AG04450 (cell line): ENCODE measurements around the gene FCN1. TPM values are rescaled to one million over a fixed set of nuclear protein-coding genes. Genes with fewer than 3 reads are reported as not detected.

ENCODE experiments used
- CTCF ChIA-PET: fragments of 300-600, 350-600 bp; formaldehyde crosslinking; extraction: SDS; loops from one replicate; lab custom pipeline; 2022; ENCODE audit warnings: antibody characterized with exemption, inconsistent platforms; lab: Charles Lee
- POLR2A ChIA-PET: fragments of 350-600 bp; formaldehyde crosslinking; extraction: SDS; loops from one replicate; lab custom pipeline; 2021; ENCODE audit warnings: antibody characterized with exemption, inconsistent platforms; lab: Yijun Ruan, JAX
- DNase-seq: peaks from one replicate; pipeline ENCODE4 v3.0.0-alpha.2; 2011; ENCODE audit warnings: low read depth, low spot score
- H3K27ac ChIP-seq: one replicate; pipeline ENCODE4 v1.5.1; 2012; ENCODE audit warnings: low read depth, low read length, control low read depth
- H3K27me3 ChIP-seq: one replicate; pipeline ENCODE4 v1.6.0; 2012; ENCODE audit warnings: low read length; ENCODE audit not compliant: control insufficient read depth, insufficient read depth
- H3K4me3 ChIP-seq: 2 replicates; pipeline ENCODE4 v1.5.1; 2011; ENCODE audit warnings: mild to moderate bottlenecking, low read depth, low read length, control low read depth
- H3K9me3 ChIP-seq: 2 replicates; pipeline ENCODE4 v1.5.1; 2012; ENCODE audit warnings: low read length; ENCODE audit not compliant: control insufficient read depth, insufficient read depth
- CTCF ChIP-seq: IDR thresholded peaks from 2 replicates; pipeline ENCODE4 v1.5.1; 2011; ENCODE audit warnings: low read depth, low read length, control low read depth, inconsistent platforms
- polyA plus RNA-seq: library from polyadenylated mRNA; depleted of rRNA; stranded (reverse); fragments of >200 nt; gene quantifications from 2 replicates; pipeline ENCODE4 v1.2.3, GENCODE V29; 2011

FCN1 gene
- polyA plus RNA-seq, 1 experiment = not detected

DNA sequence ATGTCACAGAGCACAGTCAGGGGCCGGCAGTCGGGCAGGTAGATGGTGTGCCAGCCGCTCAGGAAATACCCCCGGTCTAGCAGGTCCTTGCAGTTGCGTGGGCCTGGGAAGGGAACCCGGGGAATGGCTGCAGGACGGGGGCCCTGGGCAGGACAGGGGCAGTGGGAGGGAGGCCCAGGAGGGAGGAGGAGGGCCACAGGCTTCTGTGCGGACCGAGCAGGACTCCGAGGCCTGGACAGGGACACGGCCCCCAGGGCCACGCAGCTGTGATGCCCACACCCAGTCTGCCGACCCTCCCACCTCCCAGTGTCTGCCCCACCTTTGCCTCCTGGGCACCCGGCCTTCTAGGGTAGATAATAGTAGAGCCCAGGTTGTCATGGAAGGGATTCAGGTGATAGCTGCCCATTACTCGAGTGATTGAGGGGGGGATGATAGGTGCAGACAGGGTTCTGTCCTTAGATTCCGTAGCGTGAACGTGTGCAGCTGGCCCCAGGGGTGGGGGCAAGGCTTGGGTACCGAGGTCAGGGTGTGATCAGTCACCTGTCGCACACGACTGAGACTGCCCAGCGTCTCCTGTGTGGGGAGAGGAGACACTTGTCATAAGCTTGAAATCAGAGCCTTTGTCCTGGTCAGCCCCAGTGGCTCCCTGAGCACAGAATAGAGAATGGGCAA, 4.5 kb downstream of the FCN1 start:
- Histone ChIP-seq H3K4me3 (no peak overlapping the region), H3K27me3 (peaks cover 11% of the 10 kb centered on the region), H3K27ac (no peak overlapping the region), H3K9me3 (no peaks in the 10 kb centered on the region; the same call in 1 of the 2 replicates)
- ChIA-PET POLR2A (no interaction called here), CTCF (no interaction called here)
- TF ChIP-seq CTCF = no peak
- DNase-seq = no peak

DNA sequence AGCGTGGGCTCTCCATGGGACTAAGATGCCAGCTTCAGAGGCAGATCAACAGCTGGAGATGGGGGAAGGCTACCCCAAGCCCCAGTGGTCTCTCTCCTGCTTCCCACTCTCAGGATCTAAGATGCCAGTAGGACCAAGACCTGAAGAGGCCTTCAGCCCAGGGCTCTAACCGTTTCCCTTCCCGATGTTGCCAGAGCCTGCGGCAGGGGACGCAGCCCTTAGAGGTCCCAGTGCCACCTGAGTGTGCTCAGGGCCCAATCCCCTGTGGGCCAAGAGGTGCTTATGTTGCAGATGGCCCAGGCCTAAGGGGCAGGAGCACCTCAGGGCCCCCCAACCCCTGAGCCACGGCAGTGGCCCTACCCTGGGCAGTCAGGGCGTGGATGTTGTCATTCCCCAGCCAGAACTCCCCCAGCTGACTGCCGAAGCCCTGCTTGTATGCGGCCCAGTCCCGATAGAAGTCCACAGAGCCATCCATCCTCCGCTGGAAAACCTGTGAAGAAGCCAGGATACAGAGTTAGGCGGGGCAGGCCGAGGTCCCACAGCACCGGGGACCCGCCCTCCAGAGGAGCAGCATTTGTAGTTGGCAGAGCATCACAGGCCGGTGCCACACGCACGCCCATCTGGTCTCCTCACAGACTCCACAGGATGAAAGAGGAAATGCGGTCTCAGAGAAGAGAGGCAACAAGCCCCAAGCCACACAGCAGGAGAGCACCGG, 5.4 kb downstream of the FCN1 start:
- no peak for DNase-seq
- Histone ChIP-seq H3K9me3 (no peaks in the 10 kb centered on the region; the same call in 1 of the 2 replicates), H3K4me3 (no peak overlapping the region), H3K27me3 (peaks cover 12% of the 10 kb centered on the region), H3K27ac (no peak overlapping the region)
- ChIA-PET POLR2A (no interaction called here), CTCF (no interaction called here)
- TF ChIP-seq CTCF = no peak

DNA sequence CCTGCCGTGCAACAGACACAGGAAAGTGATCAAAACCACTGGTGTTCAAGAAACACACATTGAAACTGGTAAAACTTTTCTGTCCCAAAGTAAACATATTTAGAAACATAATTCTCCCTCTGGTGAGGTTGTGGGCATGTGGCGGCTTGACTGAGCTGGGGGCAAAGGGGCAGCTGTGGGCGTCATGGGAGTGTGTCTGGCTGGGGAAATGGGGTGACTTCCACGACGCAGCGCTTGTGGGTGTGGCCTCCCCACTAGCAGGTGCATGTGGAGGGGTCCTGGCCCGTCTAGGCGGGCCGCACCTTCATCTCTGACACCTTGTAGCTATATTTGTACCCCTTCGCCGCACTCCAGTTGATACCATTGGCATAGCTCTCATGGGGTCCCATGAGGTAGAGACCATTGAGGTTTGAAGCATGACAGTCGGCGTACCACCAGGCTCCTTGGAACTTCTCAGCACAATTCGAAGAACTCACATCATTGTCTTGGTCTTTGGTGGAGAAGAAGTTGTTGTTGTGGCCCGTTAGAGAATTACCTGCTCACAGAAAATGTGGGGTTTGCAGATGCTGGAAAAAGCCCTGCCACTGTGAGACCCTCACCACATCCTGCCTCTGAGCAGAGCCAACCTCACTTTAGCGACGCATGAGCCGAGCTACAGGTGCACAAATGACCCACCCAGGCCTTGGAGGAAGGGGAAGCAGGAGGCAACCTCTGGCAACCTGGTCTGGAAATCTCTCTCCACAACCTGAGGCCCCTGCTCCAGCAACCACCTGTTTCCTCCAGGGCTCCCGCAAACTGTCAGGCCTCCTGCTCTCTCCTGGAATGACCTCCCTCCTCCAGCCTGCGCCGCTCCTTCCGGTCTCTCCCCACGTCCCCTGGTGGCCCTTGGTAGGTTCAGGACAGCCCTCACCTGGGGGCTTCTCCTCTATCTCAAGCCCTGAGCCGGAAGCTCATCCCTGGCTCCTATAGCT, 7.9 kb downstream of the FCN1 start:
- Histone ChIP-seq H3K27me3 (peaks cover 12% of the 10 kb centered on the region), H3K9me3 (no peaks in the 10 kb centered on the region), H3K27ac (no peak overlapping the region), H3K4me3 (no peak overlapping the region)
- CTCF ChIA-PET = no interaction called here
- no peak for DNase-seq
- POLR2A ChIA-PET = no interaction called here
- TF ChIP-seq CTCF = no peak

DNA sequence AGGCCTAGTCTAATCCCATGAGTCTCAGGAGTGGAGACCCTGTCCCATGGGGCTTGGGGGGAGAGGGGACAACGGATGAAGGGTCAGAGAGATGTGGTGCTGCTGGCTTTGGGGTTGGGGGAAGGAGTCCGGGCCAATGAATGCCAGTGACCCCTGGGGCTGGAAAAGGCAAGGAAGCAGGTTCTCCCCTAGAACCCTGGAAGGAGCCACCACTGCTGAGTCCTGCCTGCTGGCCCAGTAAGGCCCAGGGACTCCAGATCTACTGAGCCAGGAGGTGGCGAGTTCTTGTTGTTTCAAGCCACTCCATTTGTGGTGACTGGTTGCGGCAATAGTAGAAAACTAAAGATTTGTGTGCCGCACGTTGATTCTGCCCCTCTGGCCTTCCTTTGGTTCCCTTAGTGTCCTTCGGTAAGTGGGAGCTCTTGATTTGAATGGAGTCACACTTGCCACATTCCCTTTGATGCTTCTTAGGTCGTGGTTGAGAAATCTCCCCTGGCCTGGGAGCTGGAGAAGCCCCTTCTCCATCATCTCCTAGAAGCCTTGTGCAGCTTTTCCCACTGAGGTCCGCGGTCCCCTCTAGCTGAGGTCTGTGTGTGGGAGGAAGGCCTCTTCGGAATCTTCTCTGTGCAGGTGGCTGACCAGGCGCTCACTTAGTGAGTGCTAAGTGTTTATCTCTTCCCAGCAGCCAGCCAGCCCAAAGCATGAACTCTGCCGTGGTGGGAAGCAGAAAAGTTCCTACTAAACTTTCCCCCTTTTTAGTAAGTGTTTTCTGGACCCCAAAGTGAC, 9.0 kb downstream of the FCN1 start:
- H3K27me3 ChIP-seq = peaks cover 15% of the 10 kb centered on the region
- no peaks in the 10 kb centered on the region for H3K9me3 ChIP-seq
- no peak overlapping the region for H3K4me3 ChIP-seq
- no peak for TF ChIP-seq CTCF
- DNase-seq = no peak
- no peak overlapping the region for H3K27ac ChIP-seq
- CTCF ChIA-PET = no interaction called here
- POLR2A ChIA-PET = no interaction called here
